ENCODE measurements around the gene ITPR1.

DNA sequence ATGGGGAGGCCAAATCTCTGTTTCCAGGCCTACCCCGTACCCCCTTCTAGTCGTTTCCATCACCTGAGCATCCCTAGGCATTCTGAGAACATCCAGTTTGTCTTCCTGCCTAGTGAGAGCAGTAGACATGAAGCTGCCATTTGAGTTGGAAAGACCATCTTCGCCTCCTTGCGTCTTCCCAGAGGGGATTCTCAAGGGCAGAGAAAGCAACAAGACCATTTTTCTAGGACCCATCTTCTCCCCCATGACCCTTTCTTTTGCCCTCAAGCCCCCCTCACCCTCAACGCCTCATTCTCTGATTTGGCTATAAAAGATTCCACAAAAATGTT is 337.4 kb downstream of the ITPR1 start:
- TF ChIP-seq, protein P1, sequence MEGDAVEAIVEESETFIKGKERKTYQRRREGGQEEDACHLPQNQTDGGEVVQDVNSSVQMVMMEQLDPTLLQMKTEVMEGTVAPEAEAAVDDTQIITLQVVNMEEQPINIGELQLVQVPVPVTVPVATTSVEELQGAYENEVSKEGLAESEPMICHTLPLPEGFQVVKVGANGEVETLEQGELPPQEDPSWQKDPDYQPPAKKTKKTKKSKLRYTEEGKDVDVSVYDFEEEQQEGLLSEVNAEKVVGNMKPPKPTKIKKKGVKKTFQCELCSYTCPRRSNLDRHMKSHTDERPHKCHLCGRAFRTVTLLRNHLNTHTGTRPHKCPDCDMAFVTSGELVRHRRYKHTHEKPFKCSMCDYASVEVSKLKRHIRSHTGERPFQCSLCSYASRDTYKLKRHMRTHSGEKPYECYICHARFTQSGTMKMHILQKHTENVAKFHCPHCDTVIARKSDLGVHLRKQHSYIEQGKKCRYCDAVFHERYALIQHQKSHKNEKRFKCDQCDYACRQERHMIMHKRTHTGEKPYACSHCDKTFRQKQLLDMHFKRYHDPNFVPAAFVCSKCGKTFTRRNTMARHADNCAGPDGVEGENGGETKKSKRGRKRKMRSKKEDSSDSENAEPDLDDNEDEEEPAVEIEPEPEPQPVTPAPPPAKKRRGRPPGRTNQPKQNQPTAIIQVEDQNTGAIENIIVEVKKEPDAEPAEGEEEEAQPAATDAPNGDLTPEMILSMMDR (conservative IDR thresholded peaks at IDR 0.05; ENCODE audit: low read length) = no peak
- TF ChIP-seq EZH2phosphoT487 (IDR thresholded peaks at IDR 0.05; ENCODE audit: borderline replicate concordance) = no peak

Measured in Loucy (cell line).